GM21515 (cell line): ENCODE data around the gene GAB2.

Source experiments
- ATAC-seq: cut with Tn5 transposase; IDR thresholded peaks from one replicate; pipeline ENCODE4 v1.9.1; 2021; ENCODE audit not compliant: unreplicated experiment

The GAB2 gene

DNA sequence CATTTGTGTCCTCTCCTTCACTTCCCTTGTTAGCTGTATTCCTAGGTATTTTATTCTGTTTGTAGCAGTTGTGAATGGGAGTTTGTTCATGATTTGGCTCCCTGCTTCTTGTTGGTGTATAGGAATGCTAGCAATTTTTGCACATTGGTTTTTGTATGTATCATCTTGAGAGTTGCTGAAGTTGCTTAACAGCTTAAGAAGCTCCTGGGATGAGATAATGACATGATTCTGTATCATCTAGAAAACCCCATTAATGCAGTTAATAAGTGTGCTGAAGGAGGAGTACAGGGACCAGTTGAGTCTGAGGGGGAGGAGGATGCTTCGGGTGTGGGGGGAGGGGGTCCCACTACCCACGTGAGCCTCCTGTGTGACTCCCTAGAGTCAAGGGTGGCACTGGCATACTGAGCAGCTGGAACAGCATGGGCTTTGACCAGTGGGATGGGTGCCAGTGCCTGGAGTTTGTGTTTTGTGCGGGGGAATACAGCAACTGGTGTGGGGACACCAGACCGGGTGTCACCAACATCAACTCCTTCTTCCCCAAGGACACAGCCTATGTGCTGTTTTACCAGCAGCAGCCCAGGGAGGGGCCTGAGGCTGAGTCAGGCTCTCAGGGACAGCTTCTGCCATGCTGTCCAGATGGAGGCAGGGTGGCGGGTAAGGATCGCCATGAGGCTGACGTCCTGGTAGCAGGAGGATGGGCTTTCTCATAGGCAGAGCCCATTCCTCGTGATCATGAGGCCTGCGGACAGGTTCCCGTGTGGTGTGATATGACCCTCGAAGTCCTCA is 204.8 kb downstream of the GAB2 start:
- ATAC-seq = no peak

DNA sequence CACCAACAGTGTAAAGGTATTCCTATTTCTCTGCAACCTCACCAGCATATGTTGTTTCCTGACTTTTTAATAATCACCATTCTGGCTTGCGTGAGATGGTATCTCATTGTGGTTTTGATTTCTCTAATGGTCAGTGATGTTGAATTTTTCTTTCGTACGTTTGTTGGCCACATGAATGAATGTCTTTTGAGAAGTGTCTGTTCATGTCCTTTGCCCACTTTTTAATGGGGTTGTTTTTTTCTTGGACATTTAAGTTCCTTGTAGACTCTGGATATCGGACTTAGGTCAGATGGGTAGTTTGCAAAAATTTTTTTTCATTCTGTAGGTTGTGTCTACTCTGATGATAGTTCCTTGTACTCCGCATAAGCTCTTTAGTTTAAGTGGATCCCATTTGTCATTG is 206.1 kb downstream of the GAB2 start:
- no peak for ATAC-seq

DNA sequence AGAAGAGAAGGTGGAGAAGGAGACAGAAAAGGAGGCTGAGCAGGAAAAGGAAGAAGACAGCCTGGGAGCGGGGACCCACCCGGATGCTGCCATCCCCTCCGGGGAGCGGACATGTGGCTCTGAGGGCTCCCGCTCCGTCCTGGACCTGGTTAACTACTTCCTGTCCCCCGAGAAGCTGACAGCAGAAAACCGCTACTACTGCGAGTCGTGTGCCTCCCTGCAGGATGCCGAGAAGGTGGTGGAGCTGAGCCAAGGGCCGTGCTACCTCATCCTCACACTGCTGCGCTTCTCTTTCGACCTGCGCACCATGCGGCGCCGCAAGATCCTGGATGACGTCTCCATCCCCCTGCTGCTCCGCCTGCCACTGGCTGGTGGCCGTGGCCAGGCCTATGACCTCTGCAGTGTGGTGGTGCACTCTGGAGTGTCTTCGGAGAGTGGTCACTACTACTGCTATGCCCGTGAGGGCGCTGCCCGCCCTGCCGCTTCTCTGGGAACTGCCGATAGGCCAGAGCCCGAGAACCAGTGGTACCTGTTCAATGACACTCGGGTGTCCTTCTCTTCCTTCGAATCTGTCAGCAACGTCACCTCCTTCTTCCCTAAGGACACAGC is 207.5 kb downstream of the GAB2 start:
- no peak for ATAC-seq

DNA sequence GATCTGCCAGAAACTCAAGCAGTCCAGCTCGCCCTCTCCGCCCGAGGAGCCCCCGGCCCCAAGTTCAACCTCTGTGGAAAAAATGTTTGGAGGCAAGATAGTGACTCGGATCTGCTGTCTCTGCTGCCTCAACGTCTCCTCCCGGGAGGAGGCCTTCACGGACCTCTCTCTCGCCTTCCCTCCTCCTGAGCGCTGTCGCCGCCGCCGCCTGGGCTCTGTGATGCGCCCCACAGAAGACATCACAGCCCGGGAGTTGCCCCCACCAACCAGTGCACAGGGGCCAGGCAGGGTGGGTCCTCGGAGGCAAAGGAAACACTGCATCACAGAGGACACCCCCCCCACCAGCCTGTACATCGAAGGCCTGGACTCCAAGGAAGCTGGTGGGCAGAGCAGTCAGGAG is 208.1 kb downstream of the GAB2 start:
- ATAC-seq = no peak

DNA sequence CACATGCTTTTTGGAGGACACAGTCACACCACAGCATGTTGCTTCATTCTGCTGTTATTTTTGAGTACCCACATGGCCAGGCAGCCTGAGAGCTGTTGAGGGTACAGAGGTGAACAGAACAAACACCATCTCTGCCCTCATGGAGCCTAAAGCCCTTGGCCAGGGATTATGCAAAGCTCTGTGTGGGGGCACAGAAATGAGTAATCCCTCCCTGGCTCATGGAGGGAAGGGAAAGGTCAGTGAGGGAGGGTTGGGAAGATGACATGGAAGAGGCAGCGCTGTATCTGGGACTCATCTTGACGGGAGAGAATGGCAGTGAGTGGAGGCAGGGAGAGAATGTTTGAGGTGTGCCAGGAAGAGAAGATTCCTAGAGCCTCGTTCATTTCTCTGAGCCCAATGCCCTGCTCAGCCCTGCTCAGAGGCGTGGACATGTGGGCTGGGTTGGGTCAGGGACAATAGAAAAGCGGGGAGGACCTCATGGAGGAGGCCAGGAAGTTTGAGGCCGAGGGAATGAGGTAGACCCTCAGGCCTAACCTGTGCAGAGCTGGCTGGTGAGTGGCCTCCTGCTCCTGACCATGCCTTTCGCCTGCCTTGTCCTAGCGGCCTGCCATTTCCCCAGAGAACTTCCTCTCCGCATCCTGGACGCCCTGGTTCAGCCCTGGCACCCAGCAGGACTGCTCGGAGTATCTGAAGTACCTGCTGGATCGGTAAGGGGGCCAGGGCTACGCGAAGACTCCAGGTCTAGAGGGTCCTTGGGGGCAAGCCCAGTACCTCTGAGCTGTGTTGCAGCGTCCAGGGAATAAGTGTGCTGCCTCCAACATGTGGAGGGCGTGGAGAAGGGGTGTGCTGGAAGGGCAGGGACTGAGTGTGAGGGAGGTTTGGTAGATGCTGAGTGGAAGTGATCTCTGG is 209.1 kb downstream of the GAB2 start:
- no peak for ATAC-seq

DNA sequence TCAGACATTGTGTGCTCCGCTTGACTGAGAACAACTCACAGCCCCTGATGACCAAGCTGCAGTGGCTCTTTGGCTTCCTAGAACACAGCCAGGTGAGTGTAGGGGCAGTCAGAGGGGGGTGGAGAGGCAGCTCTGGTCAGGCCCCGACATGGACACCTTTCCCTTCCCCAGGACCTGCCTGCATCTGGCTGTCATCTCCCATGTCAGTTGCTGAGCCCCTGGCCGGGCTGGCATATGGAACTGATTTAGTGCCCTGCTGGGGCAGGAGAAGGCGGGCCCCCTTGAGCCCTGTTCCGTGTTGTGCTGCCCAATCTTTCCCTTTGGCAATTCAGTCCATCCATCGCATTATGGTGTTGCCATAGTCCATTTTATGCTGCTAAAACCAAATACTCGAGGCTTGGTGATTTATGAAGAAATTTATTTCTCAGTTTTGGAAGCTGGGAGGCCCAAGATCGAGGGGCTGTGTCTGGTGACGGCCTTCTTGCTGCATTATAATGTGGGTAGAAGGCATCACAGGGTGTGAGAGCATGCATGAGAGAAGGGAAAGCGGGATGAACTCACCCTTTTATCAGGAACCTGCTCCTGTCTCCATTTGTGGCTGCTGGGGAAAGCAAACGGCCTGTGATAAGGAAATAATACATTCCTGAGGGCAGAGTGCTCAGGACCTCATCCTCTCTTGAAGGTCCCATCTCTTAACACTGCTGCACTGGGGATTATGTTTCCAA is 209.9 kb downstream of the GAB2 start:
- ATAC-seq = no peak

DNA sequence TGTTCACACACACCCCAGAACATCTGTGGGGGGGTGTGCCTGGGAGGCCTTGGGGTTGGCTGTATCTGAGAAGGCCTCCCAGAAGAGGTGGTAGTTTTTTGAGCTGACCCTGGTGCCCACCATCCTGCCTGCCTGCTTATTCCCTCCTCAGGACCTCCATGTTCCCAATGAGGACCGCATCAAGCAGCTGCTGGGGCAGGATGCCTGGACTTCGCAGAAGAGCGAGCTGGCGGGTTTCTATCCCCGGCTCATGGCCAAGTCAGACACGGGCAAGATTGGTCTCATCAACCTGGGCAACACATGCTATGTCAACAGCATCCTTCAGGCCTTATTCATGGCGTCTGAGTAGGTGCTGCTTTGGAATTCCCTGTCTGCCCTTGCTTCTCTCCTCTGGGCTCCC is 211.9 kb downstream of the GAB2 start:
- no peak for ATAC-seq

DNA sequence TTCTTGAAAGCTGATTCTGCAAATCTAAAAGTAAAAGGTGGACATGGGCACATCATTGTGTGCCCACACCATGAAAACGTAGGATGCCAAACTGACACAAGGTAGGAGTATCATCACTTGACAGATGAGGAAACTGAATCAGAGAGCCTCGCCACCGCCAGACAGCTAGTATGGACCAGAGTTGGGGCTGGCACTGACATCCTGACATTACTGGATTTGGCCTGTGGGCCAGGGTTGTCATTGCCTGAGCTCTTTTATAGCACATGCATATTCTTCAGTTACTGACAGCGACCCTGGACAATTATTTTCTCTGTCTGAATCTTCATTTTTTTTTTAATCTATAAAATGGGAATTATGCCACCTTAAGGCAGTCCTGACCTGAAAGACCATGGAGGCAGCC is 212.4 kb downstream of the GAB2 start:
- ATAC-seq = no peak

DNA sequence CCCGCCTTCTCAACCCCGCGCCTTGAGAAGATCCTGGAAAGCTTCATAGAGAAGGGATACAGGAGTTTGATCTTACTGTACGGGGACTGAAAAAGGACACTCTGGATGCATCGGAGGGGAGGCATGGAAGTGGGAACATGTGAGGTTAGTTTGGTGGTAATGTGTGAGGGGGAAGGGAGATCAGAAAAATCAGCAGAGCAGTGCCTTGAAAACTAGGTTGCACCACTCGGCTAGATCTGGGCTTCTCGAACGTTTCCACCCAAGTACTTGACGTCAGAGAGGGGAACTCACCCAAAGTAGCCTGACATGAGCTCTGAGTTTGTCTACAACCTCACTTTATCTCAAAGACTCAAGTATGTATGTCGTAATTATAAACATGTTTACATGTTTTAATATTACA is 214.4 kb downstream of the GAB2 start:
- no peak for ATAC-seq

DNA sequence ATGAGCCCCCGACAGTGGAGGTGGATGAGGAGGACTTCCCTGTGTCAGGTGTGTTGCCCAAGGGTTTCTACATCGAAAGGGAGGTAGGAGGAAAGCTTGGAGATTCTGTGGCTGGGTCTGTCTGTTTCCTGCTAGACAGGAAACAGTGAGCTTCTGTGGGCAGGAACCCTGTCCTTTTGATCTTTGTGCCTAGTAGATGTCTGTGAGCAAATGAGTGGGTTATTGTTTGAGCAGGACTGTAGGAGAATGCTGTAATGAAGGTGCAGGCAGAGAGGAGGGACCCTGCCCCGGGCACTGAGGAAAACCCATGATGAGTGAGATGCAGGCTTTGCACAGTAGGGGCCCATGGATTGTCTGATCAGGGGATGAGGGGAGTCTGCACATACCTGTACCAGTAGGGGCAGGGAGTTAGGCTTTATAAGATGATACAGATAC is 214.9 kb downstream of the GAB2 start:
- no peak for ATAC-seq

DNA sequence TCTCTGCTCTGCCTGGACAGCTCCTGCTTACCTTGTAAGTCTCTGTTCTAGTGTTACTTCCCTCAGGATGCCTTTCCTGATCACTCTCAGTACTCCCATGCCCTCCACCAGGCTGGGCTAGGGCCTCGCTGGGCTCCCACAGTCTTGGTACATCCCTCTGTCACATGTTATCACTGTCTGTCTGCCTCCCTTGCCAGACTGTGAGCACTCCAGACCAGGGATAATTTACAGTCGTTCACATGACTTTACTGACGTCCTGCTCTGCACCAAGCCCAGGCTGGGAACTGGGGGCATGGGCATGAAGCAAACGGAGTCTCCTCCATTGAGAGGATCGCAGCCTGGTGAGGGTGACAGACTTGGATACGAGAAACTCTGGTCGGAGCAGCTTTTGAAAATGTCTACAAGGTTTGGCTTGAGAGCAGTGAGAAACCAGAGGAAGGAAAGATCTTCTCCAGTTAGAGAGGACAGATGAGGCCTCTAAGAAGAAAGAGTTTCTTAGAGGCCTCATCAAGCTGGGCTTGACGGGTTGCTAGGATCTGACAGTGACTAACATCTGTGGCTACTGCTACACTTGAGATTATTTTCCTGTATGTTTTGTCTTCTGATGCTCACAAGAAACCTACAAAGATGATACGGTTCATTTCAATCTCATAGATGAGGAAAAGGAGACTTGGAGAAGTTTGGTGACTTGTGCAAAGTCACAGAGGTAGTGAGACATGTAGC is 216.4 kb downstream of the GAB2 start:
- no peak for ATAC-seq

DNA sequence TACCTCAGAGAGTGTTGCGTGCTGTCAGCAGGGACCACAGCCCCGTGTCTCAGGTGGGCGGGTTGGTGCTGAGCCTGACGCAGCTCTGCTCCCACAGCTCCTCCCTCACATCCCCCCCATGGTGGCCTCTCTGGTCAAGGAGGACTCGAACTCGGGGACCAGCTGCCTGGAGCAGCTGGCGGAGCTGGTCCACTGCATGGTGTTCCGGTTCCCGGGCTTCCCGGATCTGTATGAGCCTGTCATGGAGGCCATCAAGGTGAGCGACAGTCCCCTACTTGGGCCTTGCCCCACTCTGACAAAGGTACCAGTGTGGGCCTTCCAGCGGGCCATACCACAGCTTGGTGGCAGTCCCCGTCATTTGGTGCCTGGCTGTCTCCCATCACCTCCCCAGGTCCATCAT is 217.1 kb downstream of the GAB2 start:
- ATAC-seq = no peak

DNA sequence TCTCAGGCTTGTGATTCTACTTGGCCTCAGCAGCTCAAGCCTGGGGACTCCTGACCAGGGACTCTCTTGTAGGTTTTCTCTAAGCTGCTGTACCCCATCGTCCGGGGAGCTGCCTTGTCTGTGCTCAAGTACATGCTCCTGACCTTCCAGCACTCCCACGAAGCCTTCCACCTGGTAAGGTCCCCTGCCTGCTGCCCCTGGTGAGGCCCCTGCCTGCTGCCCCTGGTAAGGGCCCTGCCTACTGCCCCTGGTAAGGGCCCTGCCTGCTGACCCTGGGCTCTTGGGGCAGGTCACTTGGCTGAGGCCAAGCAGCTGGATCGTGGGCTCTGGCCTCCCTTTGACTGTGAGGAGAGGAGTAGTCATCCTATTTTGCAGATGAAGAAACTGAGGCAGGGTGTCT is 217.6 kb downstream of the GAB2 start:
- ATAC-seq = no peak

DNA sequence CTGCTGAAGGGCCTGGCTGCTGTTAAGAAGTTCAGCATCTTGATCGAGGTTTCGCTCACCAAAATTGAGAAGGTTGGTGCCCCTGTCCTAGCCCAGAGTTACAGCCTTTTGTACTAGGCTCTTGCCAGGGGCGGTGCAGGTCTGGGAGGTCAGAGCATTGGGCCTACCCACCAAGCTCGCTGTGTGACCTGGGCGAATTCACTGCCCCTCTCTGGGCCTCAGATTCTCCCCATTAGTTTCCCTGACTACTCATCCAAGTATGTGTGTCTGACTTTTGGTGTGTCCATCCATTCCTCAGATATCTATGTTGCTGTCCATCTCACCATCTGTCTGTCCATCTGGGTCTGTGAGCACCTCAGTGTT is 218.0 kb downstream of the GAB2 start:
- ATAC-seq = no peak

DNA sequence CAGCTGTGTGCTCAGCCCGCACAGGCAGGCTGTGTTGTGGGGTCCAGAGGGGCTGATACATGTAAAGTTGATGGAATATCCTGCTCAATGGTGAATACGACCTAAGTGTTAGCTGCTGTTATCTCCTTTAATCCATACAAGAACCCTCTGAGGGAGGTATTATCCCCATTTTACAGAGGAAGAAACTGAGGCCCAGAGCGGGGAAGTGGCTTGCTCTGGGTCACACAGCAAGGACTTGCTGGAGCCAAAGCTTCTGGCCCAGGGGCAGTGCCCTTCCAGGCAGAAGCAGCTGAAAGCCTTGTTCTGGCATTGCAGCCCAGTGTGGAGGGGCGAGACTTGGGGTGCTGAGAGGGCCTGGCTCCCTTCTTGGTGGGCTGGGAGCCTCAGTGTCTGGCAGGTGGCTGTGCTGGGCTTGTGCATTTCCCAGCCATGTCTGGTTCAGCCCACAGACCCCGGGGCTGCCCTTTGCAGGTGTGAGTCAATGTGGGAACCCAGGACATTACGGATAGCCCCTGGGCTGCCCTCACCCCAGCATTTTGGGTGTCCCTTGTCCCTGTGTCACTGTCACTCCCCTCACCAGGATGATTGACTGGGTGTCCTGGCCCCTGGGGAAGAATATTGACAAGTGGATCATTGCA is 218.5 kb downstream of the GAB2 start:
- ATAC-seq = no peak

DNA sequence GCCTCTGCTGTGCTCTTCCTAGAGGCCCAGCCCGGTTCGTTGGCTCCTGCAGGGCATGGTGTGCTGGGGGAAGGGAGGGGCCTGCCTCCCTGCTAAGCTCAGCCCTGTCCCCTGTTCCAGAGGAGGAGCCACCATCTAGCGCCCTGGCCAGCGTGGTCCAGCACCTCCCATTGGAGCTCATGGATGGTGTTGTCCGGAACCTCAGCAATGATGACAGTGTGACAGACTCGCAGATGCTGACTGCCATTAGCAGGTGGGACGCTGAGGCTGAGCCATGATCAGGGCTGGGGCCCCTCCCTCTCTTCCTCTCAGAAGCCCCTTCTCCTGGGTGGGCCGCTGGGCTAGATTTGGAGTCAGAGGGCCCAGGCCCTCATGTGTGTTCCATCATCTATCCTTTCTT is 219.8 kb downstream of the GAB2 start:
- no peak for ATAC-seq

DNA sequence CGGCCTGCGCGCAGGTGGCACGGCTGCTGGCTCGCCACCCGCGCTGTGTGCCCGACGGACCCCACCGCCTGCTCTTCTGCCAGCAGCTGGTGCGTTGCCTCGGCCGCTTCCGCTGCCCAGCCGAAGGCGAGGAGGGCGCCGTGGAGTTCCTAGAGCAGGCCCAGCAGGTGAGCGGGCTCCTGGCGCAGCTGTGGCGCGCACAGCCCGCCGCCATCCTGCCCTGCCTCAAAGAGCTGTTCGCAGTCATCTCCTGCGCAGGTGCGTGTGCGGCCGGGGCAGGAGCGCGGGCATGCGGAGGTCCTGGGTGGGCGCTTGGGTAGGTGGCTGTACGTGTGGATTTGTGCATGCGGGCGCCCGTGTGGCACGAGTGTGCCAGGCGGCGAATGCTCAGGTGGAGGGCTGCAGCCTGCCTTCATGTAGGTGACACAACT is 220.9 kb downstream of the GAB2 start:
- no peak for ATAC-seq

DNA sequence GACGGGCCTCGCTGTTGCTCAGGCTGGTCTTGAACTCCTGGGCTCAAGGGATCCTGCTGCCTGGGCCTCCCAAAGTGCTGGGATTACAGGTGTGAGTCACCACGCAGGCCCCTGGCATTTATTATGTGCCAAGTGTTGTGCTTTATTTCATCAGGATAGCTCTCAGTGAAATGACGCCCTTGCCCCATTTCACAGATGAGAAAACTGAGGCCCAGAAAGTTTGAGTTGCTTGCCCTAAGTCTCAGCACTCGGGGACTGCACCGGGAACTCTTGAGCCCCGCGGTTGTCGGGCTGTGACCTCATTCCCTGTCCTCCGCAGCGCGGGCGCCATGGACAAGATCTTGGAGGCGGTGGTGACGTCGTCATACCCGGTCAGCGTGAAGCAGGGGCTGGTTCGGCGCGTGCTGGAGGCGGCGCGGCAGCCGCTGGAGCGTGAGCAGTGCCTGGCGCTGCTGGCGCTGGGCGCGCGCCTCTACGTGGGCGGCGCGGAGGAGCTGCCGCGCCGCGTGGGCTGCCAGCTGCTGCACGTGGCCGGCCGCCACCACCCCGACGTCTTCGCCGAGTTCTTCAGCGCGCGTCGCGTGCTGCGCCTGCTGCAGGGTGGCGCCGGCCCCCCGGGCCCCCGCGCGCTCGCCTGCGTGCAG is 221.6 kb downstream of the GAB2 start:
- ATAC-seq = no peak

DNA sequence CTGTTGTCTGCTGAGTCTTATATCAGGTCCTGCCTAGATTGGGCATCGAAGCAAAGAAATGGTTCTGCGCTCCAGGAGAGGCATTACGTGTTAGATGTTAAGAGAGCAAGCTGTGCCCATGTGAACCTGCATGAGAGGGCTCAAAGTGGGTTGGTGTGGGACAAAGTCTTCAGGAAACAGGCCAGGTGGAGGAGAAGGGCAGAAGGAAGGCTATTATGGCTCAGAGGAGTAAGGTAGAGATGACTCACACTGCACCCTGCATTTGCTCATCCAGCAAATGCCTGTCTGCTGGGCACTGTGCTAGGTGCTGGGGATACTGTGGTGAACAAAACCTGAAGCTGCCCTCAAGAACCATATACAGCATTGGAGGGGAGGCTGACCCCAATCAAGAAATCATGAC is 223.1 kb downstream of the GAB2 start:
- no peak for ATAC-seq

DNA sequence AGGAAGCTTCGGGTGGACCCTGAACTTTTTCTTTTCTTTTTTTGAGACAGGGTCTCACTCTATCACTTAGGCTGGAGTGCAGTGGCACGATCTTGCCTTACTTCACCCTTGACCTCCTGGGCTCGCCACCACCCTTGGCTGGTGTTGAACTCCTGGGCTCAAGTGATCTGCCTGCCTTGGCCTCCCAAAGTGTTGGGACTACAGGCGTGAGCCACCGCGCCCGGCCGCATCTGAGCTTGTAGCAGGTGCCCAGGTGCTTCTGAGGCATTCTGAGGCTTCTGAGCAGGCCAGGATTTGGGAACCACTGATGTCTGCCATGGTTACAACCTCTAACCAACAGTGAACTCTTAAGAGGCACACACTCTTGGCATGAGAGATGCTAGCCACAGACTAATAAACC is 223.8 kb downstream of the GAB2 start:
- ATAC-seq = no peak
